ENCODE data around the gene PHC2.

The PHC2 gene

DNA sequence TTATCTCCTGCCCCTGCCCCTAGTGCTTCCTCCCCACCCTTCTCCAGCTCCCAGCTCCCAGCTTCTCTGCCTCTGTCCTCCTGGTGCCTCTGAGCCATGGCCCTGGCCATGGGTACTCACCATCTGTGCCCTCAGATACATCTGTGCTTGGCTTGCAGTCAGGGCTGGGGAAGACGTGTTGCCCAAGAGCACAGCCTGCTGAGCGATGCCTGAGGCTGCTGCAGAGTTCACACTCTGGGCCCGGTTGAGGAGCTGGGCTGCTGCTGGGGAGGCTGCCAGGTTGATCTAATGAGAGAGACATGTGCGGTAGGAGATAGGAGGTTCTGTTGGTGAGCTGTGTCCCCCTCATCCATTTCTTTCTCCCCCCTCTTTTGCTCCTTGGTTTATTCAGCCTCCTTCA is 60.6 kb downstream of the PHC2 start:
- no peak for TF ChIP-seq ZFX (IDR thresholded peaks at IDR 0.05; ENCODE audit: borderline replicate concordance)
- TF ChIP-seq, protein P1, sequence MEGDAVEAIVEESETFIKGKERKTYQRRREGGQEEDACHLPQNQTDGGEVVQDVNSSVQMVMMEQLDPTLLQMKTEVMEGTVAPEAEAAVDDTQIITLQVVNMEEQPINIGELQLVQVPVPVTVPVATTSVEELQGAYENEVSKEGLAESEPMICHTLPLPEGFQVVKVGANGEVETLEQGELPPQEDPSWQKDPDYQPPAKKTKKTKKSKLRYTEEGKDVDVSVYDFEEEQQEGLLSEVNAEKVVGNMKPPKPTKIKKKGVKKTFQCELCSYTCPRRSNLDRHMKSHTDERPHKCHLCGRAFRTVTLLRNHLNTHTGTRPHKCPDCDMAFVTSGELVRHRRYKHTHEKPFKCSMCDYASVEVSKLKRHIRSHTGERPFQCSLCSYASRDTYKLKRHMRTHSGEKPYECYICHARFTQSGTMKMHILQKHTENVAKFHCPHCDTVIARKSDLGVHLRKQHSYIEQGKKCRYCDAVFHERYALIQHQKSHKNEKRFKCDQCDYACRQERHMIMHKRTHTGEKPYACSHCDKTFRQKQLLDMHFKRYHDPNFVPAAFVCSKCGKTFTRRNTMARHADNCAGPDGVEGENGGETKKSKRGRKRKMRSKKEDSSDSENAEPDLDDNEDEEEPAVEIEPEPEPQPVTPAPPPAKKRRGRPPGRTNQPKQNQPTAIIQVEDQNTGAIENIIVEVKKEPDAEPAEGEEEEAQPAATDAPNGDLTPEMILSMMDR (IDR thresholded peaks at IDR 0.05): no peak
- H3K27ac ChIP-seq: no peak overlapping the region

DNA sequence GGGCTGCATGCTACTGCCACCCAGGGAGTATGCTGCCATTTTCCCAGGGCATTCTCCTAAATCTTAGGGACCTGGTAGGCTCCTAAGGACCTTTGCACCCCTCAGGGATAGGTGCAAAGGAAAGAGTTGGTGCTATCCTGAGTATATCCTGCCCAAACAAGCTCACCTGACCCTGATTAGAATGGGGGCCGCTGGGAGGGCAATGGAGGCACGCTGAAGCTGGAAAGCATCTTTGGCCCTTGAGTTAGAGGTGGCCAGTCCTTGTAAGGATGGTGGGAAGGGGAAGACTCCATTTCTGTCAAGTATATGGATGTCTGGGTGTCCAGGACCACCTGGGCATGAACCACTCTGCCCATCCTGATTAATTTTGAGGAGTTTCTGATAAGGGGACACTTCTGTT is 61.1 kb downstream of the PHC2 start:
- TF ChIP-seq ZFX (IDR thresholded peaks at IDR 0.05; ENCODE audit: borderline replicate concordance): no peak
- TF ChIP-seq, protein P1 (IDR thresholded peaks at IDR 0.05): no peak
- H3K27ac ChIP-seq: no peak overlapping the region

DNA sequence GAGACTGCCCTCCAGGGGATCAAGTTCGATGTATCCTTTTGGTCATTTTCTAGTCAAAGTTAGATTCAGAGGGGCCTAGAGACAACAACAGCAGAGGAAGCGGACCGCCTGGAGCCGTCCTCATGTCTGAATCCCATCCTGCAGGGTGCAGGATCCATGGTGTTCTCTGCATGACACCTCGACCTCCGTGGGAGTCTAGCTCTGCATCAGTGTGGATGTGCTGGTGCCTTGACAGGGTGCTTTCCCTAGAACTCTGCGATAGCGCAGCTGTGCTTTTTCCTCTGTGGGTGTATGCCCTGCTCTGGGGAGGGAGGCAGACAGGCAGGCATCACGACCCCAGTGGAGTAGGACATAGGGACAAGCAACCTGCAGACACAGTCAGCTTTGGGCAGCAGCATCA is 61.8 kb downstream of the PHC2 start:
- TF ChIP-seq ZFX (IDR thresholded peaks at IDR 0.05; ENCODE audit: borderline replicate concordance): no peak
- TF ChIP-seq, protein P1 (IDR thresholded peaks at IDR 0.05): no peak
- no peak overlapping the region for H3K27ac ChIP-seq

DNA sequence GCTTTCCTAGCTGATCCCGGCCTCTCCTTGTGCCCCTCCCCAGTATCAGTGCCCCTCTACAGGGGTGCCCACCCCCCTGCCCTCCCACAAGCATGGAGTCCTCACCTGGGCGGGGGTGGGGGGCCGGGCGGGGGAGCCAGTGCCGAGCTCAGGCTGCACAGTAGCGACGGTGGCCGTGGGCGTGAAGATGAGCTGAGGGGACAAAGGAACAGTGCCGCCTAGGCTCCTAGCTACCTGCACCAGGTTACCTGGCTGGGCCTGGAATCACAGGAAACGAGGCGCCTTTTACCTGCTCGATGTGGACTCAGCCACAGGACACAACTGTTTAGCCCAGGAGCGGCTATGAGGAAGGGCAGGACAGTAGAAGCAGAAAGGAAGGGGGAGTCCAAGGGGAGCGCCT is 62.5 kb downstream of the PHC2 start:
- no peak overlapping the region for H3K27ac ChIP-seq
- TF ChIP-seq ZFX (IDR thresholded peaks at IDR 0.05; ENCODE audit: borderline replicate concordance): no peak
- TF ChIP-seq, protein P1 (IDR thresholded peaks at IDR 0.05): no peak

DNA sequence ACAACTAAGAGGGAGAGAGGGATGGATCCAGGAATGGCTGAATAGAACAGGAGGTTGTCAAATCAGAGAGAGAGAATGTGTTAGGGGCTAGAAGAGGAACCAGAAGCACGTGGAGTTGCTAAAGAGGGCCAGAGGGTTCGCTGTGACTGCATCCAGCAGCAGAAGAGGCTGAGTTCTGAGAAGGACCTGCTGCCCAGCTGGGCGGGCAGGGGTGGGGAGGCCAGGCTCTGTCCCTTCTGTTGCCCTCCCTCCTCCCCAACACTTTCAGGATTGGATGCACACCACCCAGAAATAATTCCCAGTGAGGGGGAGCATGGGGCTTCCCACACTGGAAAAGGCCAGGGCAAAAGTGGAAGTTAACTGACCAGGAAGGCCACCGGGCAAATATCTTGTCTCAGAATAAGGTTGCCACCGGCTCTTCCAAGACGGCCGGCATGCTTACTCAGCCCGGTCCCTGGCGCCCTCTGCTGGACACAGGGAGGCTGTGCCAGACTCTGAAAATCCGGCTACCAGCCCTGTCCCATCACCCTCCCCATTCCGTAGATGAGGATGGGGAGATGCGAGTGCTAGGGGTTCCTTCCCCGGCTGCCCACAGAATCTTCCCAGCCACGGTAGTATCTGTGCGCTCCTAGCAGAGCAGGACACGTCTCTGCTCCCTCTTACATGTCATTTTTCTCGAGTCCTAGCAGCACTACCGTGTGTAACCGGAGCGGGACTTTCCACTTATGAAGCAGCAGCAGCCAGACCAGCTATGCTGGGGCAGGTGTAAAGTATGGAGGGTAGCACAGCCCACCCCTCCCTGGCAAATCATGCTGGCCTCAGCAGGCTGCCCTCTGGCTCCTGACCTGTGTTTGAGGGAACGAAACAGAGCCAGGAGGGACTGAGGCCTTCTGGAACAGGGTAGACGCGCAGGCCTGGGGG is 63.1 kb downstream of the PHC2 start:
- no peak overlapping the region for H3K27ac ChIP-seq

DNA sequence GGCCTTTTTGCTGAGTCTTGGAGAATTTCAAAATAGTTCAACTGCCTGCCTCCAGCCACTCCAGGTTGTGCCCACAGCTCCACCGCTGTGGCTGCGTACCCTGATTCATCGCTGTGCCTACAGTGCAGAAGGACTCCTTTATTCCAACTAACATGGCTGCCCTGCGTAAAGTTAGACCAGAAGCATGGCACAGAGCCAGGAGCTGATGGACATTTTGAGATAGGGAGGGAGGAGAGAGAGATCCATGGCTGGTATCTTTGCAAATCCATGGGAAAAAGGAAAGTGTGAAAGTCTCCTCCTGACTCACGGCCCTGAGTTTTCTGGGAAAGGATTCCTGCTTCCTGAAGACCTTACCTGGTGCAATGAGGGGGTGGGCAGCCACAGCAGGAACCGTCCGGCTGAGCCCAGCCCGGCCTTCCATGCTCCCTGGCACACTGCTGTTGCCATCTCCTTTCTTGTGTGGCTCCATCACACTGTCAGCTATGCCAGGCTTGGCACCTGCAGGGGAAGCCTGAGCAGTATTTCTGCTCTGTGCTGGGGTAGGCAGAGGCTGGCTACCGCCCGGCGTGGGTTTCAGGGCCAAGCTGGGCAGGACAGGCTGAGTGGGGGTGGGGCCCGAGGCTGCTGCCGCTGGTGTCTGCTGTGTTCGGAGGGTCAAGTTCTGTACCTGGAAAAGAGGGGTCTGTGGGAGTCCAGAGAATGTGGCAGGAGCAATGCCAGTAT is 64.0 kb downstream of the PHC2 start:
- TF ChIP-seq ZFX (IDR thresholded peaks at IDR 0.05; ENCODE audit: borderline replicate concordance): no peak
- TF ChIP-seq, protein P1 (IDR thresholded peaks at IDR 0.05): no peak
- H3K27ac ChIP-seq: no peak overlapping the region

More for the DNA sequence above, 63.1 kb downstream of the PHC2 start:
- no peak for TF ChIP-seq ZFX (IDR thresholded peaks at IDR 0.05; ENCODE audit: borderline replicate concordance)
- TF ChIP-seq, protein P1 (IDR thresholded peaks at IDR 0.05): peak; percentile 95

DNA sequence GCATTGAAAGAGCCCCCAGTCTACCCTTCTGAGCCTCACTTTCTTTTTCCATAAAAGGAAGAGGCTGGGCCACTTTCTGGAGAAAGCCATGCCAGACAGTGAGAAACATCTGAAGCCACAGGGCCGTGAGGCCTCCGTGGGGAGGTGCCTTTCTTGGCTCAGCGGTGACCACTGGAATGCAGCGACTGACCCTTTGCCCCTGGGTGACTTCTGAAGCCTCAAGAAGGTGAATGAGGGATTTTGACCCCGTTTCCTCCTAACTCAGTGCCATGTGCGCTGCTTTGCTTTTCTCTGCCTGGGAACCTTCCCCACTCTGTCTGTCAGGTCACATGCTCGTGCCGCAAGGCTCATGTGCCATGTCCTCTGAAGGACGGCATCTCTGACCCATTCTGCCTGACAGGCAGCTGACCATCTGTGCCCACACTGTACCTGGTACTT is 65.3 kb downstream of the PHC2 start:
- H3K27ac ChIP-seq: no peak overlapping the region
- TF ChIP-seq, protein P1 (IDR thresholded peaks at IDR 0.05): no peak
- TF ChIP-seq ZFX (IDR thresholded peaks at IDR 0.05; ENCODE audit: borderline replicate concordance): no peak

Measured in 22Rv1 (cell line).